ENCODE measurements around the gene STX18.
"Not testable (repeated sequence)": the region's sequence is repeated elsewhere in the genome, so short reads cannot be mapped to it uniquely, and the experiment has no call there.

STX18 gene

GRCh38 chr4:4422117-4422516 is 119.7 kb downstream of the STX18 start:
- DNase-seq (ENCODE audit: low read depth in 4 of 4, low spot score in 1 of 4): not testable (repeated sequence)

- no peak for DNase-seq (ENCODE audit: low read depth in 4 of 4, low spot score in 1 of 4)
These were observed 120.5 kb downstream of the STX18 start for GRCh38 chr4:4421356-4421755.

GRCh38 chr4:4420421-4420820 is 121.4 kb downstream of the STX18 start:
- DNase-seq (ENCODE audit: low read depth in 4 of 4, low spot score in 1 of 4): no peak

- DNase-seq (ENCODE audit: low read depth in 4 of 4, low spot score in 1 of 4): no peak
These were observed 122.0 kb downstream of the STX18 start for GRCh38 chr4:4419896-4420295.

- no peak for DNase-seq (ENCODE audit: low read depth in 4 of 4, low spot score in 1 of 4)
These were observed 123.0 kb downstream of the STX18 start for GRCh38 chr4:4418676-4419390.

GRCh38 chr4:4417886-4418285 is 124.0 kb downstream of the STX18 start:
- DNase-seq (ENCODE audit: low read depth in 4 of 4, low spot score in 1 of 4): no peak

- DNase-seq (ENCODE audit: low read depth in 4 of 4, low spot score in 1 of 4): no peak
These were observed 124.9 kb downstream of the STX18 start for GRCh38 chr4:4416981-4417380.

GRCh38 chr4:4415806-4416805 is 125.7 kb downstream of the STX18 start:
- DNase-seq (ENCODE audit: low read depth in 4 of 4, low spot score in 1 of 4): no peak

GRCh38 chr4:4415107-4415805 is 126.6 kb downstream of the STX18 start:
- no peak for DNase-seq (ENCODE audit: low read depth in 4 of 4, low spot score in 1 of 4)

GRCh38 chr4:4413806-4414205 is 128.0 kb downstream of the STX18 start:
- DNase-seq (ENCODE audit: low read depth in 4 of 4, low spot score in 1 of 4): no peak

- no peak for DNase-seq (ENCODE audit: low read depth in 4 of 4, low spot score in 1 of 4)
These were observed 128.5 kb downstream of the STX18 start for GRCh38 chr4:4413373-4413725.

- DNase-seq (ENCODE audit: low read depth in 4 of 4, low spot score in 1 of 4): no peak
These were observed 129.0 kb downstream of the STX18 start for GRCh38 chr4:4412641-4413372.

- DNase-seq (ENCODE audit: low read depth in 4 of 4, low spot score in 1 of 4): no peak
These were observed 129.9 kb downstream of the STX18 start for GRCh38 chr4:4411906-4412305.

- DNase-seq (ENCODE audit: low read depth in 4 of 4, low spot score in 1 of 4): no peak
These were observed 131.6 kb downstream of the STX18 start for GRCh38 chr4:4410271-4410670.

GRCh38 chr4:4409416-4410115 is 132.3 kb downstream of the STX18 start:
- no peak for DNase-seq (ENCODE audit: low read depth in 4 of 4, low spot score in 1 of 4)

- no peak for DNase-seq (ENCODE audit: low read depth in 4 of 4, low spot score in 1 of 4)
These were observed 133.1 kb downstream of the STX18 start for GRCh38 chr4:4408576-4409335.

- DNase-seq (ENCODE audit: low read depth in 4 of 4, low spot score in 1 of 4): no peak
These were observed 133.7 kb downstream of the STX18 start for GRCh38 chr4:4408132-4408523.

GRCh38 chr4:4407299-4408131 is 134.3 kb downstream of the STX18 start:
- DNase-seq (ENCODE audit: low read depth in 4 of 4, low spot score in 1 of 4): no peak
